HPDE6-E6E7 (cell line): ENCODE measurements around the gene TMSB10.
A peak's percentile ranks its signal among the peaks of the same experiment; 100 is the strongest.
"Not testable (repeated sequence)": the region's sequence is repeated elsewhere in the genome, so short reads cannot be mapped to it uniquely, and the experiment has no call there.

Experiments
- DNase-seq: peaks from one replicate; pipeline ENCODE4 v3.0.0; 2011; ENCODE audit warnings: missing footprints; ENCODE audit errors: extremely low spot score

Gene TMSB10

DNA sequence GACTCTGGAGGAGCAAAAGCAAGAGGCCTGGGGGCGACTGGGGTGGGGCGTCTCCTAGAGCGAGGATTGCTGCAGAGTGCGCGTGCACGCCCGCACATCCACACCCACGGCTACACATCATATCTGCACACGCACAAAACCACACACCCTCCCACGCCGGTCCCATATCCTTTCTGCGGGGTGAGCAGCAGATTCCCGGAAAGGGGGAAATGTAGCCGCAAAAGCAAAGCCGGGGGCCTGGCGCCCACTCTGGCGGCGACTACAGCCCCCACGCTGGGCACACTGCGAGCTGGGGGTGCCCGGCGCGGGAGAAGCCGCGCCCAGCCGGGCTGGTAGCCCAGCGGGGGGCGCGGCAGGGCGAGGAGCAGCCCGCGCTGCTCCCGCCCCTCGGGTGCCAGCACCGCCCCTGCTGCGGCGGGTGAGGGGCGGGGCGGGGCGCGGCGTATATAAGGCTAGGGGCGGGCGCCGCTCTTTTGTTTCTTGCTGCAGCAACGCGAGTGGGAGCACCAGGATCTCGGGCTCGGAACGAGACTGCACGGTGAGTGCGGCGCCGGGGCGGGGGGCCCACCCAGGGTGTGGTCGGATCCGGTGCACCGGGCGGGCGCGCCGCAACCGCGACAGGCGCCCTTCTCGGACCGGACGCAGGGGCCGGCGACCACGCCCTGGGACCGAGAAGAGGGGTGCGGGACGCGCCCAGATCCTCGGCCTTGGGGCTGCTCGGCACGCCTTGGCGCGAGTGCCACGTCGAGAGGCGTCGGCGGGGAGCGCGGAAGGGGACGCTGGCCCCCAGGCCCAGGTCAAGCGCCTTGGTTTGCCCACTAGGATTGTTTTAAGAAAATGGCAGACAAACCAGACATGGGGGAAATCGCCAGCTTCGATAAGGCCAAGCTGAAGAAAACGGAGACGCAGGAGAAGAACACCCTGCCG lies at the start of gene TMSB10:
TSS of gene TMSB10 (plus strand) at position 476 of the 927 bp plus-strand sequence.
- peak; percentile 79 for DNase-seq

GRCh38 chr2:84855731-84856130 lies 49.7 kb upstream of the TMSB10 start:
- DNase-seq, result no peak

DNA sequence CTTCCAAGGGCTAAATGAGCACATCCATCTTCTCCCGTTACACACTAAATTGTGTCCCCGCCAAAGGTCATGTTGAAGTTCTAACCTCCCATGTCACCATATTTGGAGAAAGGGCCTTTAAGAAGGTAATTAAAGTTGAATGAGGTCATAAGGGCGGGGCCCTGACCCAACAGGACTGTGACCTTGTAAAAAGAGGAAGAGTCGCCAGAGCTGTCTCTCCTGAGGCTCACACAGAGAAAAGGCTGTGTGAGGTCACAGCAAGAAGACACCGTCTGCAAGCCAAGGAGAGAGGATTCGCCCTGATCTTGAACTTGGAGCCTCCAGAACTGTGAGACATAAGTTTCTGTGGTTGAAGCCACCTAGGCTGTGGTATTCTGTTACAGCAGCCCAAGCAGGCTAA lies 48.7 kb upstream of the TMSB10 start:
- no peak for DNase-seq

DNA sequence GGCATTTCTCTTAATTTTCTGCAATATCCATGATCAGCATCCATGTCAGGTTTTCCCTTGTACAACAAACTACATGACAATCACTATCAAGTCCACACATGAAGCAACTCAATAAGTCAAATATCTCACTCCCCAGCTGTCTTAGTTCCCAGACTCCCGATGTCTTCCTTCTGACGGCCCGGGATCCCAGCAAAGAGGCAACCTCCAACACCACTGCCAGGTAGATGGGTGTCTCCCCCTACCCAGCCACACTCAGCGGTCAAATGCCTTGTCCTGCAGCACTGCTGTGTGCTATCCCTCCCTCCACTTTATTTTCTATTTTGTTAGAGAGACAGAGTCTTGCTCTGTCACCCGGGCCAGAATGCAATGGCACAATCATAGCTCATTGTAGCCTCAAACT lies 47.9 kb upstream of the TMSB10 start:
- no peak for DNase-seq

GRCh38 chr2:84858123-84858522 lies 47.3 kb upstream of the TMSB10 start:
- DNase-seq, result no peak

DNA sequence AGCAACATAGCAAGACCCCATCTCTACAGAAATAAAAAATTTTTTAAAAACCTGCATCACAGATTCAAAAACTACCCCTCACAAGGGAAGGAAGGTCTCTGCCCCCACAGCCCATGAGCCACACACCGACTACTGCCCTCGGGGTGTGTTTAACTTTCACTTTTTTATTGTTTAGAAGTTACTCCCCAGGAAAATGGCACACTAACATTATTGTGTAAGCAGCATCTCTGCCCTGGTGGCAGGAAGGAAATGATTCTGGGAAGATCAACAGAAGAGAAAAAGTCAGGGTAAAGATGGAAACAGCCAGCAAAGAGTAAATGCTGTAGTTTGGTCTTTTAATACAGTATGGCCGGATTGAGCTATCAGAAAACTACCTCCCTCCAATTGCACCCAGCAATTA lies 46.5 kb upstream of the TMSB10 start:
- no peak for DNase-seq

DNA sequence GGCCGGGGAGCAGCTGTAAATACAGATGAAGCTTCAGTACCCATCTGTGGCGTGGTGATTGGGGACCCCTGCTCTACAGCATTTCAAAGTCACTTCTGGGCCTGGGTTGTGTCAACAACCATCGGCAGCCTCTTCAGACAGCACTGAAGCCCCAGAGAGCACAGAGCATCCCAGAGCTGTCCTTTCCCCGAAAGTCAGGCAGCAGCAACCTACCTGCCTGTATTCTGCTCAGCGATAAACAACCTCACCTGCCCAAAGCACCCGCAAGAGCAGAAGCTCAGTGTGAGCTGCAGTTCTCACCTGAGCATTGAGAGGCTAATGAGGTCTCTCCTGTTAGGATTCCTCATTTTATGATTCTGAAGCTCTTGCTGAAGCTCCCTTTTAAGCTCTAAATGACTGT lies 43.9 kb upstream of the TMSB10 start:
- no peak for DNase-seq

DNA sequence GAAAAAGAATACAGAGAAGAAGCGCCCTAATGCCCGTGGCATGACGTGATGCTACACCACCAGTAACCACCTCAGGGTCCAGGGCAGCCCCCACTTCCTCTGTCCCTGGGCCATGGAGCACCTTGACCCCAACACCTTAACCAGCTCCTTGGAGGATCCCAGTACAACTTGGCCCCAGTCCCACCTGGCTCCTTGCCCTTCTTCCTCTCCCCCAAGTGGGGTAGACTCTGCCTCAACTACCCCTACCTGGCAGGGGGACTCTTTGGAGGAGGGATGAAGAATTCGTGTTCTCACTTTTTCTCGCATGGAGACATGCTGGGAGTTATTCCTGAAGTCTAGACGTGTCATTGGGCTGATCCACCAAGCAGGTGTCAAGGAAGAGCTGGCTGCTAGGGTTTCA lies 43.5 kb upstream of the TMSB10 start:
- DNase-seq, result no peak

DNA sequence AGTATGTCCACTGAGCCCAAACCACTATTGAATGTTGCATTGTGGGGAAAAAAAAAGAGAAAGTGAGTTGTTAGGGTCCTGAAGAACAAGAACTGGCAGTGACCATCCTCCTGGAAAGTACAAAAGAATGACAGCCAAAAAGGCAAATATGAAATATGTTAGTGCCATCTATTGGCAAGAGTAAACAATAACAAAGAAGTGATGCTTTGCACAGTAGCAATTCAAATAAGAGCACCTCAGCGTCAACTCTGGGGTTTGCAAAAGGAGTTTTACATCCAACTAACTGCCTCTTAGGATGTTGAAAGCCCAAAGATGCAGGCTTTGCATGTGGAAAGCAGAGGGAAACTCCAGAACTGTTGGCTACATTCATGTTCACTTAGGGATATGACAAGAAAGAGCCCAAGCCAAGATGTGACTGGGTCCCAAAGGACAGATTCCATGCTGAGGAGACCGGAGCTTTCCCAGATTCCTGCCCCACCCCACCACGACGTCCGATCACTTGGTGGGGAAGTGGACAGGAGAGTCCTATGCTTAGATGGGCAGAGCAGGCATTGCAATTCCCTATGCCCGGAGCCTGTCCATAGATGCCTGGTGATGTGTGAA lies 40.2 kb upstream of the TMSB10 start:
- DNase-seq, result peak; percentile 35

DNA sequence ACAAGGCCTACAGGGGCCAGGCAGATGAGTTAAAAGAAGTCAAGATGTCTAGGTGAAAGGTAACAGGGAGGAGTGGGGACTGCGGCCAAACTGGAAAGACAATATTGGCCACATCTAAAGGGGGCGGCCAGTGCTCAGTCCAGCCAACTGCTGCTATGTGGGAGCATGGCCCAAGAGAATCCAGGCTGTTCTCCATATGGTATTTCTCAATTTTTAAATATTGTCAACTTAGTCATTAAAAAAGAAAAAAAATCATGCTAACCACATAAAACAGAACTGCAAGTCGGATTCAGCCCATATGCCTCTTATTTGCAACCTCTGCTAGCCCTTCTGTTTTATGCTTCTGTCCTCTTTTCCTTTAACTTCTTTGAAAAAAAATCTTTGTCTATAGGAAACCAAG lies 39.3 kb upstream of the TMSB10 start:
- DNase-seq, result no peak

DNA sequence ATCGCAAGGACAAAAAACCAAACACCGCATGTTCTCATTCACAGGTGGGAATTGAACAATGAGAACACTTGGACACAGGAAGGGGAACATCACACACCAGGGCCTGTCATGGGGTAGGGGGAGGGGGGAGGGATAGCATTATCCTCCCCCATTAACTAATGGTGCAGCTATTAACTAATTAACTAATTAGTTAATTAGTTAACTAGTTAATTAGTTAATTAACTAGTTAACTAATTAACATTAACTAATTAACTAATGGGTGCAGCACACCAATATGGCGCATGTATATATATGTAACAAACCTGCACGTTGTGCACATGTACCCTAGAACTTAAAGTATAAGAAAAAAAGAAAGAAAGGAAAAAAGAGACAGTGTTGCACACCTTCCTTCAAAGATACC lies 37.1 kb upstream of the TMSB10 start:
- DNase-seq, result not testable (repeated sequence)

GRCh38 chr2:84870306-84870705 lies 35.1 kb upstream of the TMSB10 start:
- DNase-seq, result no peak

GRCh38 chr2:84872691-84873090 lies 32.8 kb upstream of the TMSB10 start:
- DNase-seq, result not testable (repeated sequence)

DNA sequence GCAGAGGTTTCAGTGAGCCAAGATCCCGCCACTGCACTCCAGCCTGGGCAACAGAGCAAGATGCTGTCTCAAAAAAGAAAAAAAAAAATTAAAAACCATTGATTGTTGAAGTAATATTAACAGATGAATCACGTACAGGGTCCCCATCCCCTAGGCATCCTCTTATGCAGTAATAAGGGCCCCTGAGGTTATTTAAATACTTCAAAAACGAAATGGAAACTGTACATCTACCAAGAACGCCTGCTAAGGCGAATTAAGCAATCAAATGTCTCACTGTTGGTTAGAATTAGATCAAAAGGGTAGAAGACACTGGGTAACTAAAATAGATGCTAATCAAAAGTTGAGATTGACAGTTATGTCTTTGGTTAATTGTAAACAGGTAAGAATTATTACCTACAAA lies 32.1 kb upstream of the TMSB10 start:
- no peak for DNase-seq

GRCh38 chr2:84874381-84875212 lies 30.9 kb upstream of the TMSB10 start:
- DNase-seq, result no peak

- DNase-seq, result no peak
Measured at GRCh38 chr2:84875213-84875560, 30.3 kb upstream of the TMSB10 start.

DNA sequence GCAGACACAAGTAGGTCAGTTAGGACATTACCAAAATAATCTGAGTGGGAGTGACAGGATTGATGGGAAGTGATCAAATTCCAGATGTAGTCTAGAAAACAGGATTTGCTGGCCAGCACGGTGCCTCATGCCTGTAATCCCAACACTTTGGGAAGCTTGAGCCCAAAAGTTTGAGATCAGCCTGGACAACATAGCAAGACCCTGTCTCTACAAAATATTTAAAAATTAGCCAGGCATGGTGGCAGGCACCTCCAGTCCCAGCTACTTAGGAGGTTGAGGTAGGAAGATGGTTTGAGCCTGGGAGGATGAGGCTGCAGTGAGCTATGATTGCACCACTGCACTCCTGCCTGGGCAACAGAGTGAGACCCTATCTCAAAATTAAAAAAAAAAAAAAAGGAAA lies 29.8 kb upstream of the TMSB10 start:
- DNase-seq, result not testable (repeated sequence)

GRCh38 chr2:84876369-84876768 lies 29.1 kb upstream of the TMSB10 start:
- no peak for DNase-seq

DNA sequence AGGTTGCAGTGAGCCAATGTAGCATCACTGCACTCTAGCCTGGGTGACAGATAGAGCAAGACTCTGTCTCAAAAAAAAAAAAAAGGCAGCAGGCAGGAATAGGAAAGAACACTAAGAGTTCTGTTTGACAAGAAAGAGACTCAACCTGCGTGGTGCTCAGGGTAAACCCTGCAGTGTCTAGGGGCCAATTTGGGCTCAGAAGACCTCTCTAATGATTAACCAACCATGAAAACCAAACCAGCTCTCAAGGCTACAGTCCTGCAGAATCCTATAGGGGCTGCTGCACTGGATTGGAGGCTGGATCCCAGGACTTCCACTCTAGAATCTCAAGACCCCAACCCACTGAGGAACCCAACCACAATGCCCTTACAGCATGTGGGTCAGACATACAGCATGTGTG lies 27.0 kb upstream of the TMSB10 start:
- no peak for DNase-seq

GRCh38 chr2:84878896-84879583 lies 26.4 kb upstream of the TMSB10 start:
- DNase-seq, result no peak

DNA sequence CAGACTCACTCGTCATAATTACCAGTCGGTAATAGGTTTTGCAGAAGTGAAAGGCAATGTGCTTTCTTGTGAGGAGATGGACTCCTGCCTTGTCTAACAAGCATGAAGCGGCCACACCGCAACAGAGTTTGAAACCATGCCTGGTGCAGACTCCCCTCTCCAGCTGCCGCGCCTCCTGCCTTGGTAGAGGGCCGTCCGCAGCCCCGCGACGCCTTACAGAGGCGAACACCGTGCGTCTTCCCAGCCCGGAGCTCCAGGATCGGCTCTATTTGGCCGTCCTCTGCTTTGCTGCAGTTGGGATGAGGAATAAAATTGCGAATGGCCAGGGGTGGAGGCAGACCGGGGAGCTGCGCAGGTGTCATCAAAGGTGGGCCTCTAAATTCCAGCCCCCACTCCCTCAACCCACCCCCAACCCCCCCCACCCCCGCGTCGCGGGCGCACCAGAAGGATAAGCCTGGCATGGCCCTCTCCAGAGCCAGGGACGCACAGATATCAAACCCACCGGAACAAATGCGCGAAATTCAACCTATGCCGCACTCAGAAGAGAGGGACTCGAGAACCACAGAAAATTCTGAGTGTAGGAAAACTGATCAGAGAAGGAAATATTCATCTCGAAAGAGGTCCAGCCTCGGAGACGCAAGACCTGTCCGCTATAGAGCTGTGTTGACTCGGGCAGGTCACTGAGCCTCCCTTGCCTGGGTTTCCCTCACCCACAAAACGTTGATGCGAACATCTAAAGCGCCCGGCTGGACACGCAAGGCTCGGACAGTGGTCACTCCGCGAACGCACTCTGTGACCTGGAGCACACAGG lies 25.7 kb upstream of the TMSB10 start:
- DNase-seq, result no peak
